GM21619 (cell line): ENCODE results near the gene FAM13A.

Source experiments
- ATAC-seq: cut with Tn5 transposase; IDR thresholded peaks from one replicate; pipeline ENCODE4 v1.9.1; 2021; ENCODE audit not compliant: unreplicated experiment

FAM13A gene

GRCh38 chr4:88693792-88694191 is 363.2 kb downstream of the FAM13A start:
- ATAC-seq = no peak

GRCh38 chr4:88690355-88690754 is 366.6 kb downstream of the FAM13A start:
- ATAC-seq = no peak

- ATAC-seq = no peak
Measured at GRCh38 chr4:88681209-88681608, 375.8 kb downstream of the FAM13A start.
